Skin of body (tissue), 2 donors: ENCODE results near the gene P2RY8. TPM values are rescaled to one million over a fixed set of nuclear protein-coding genes. Genes with fewer than 3 reads are reported as not detected.
A peak's percentile ranks its signal among the peaks of the same experiment; 100 is the strongest.
"Not testable (repeated sequence)": the region's sequence is repeated elsewhere in the genome, so short reads cannot be mapped to it uniquely, and the experiment has no call there.

Source experiments
- DNase-seq: peaks from one replicate; lab custom pipeline; 2025; lab: John Stamatoyannopoulos, UW
- total RNA-seq: library from RNA; depleted of rRNA; stranded (reverse); fragments of >200 nt; gene quantifications from one replicate; pipeline ENCODE4 v1.2.3, GENCODE V29; 2014

The P2RY8 gene
- total RNA-seq, 1 donor from 2014 or later, result 0.99 TPM

DNA sequence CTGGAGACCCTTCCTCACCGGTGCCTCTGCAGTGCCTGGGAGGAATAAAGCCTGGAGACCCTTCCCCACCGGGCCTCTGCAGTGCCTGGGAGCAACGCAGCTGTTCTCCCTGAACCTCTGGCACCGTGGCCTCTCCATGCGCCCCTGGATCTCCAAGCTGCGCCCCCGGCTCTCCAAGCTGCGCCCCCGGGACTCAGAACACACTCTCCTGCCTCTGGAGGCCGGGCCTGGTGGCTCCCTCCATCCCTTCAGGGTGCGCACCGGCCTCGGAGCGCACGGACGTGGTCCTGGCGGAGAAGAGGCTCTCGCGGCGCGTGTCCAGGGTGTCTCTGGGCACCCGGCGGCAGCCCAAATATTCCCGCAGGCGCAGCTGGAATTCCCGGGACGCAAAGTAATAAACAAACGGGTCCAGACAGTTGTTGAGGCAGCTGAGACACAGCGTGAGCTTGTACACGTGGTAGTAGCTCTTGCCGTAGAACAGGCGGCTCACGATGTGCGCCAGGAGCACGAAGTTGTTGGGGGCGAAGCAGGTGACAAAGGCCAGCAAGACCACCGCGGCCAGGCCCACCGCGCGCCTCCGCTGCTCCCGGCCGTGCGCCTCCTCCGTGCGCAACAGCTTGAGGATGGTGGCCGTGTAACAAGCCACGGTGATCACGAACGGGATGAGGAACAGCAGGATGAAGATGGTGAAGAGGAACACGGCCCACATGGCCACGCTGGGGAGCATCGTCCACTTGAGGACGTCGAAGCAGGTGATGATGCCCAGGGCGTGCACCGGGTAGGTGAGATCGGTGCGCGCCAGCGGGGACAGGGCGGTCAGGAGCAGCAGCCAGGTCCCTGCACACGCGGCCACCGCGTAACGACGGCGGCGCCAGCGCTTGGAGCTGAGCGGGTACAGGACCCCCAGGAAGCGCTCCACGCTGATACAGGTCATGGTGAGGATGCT lies 71.4 kb downstream of the P2RY8 start:
- no peak for DNase-seq

DNA sequence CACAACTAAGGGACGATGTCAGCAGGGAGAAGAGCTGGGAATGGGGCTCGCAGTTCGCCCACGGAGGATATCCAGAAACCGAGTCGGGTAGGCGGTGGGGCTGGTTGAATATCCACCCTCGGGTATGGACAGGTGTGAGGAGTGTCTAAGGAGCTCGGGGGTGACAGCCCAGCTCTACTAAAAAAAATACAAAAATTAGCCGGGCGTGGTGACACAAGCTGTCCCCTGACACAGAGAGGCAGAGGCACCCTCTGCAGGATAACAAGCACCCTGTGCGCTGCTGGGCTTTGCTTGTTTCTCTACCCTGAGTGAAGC lies 72.1 kb downstream of the P2RY8 start:
- no peak for DNase-seq

DNA sequence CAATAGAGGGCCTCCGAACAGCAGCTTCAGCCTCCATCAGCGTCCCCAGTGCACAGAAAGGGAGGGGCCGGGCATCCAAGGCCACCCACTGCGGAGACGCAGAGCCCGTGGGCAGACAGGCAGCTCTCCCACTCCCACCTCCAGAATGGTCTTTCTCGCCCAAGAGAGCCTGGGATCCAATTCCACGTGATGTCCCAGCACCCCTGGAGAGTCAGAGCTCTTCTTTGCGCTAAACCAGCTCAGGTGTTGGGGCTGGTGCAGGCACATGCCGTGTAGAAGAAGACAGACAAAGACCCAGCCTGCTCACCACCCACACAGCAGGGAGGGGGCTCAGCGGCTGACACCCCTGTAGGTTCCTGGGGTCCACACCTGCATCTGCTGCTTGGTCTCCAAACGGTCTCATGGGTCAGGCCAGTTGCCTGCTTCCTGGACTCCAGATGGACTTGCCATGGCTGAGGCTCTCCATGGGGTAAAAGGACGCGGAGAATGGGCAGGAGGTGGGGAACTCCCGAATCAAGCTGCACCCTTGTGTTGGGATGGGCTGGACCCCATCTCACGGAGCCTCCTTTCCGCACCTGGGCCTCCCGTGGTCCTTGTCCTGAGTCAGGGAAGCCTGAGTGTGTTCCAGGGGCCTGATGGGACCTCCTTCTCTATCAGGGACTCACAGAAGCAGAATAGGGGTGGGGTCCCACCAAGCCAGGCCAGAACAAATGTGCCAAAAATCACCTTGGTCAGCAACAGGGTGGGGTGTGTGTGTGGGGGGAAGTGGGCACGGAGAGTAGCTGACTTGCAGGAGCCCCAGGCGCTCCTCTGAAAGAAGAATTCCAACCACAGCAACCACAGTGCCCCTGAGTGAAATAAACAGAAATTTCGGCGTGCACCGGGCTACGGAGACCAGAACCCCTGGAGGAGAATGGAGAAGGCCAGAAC lies 72.7 kb downstream of the P2RY8 start:
- no peak for DNase-seq

DNA sequence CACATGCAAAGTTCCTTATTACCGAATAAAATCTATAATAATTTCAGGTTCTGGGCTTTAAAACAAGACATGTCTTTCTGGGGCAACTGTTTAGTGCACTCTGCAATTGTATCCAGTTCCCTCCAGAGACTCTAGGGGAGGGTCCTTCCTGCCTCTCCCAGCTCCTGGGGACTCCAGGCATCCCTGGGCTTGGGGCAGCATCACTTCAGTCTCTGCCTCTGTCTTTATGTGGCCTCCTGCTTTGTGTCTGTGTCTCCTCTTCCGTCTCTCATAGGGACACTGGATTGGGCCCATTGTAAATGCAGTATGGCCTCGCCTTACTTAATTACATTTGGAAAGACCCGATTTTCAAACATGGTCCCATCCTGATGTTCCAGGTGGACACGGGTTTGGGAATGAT lies 73.4 kb downstream of the P2RY8 start:
- no peak for DNase-seq

DNA sequence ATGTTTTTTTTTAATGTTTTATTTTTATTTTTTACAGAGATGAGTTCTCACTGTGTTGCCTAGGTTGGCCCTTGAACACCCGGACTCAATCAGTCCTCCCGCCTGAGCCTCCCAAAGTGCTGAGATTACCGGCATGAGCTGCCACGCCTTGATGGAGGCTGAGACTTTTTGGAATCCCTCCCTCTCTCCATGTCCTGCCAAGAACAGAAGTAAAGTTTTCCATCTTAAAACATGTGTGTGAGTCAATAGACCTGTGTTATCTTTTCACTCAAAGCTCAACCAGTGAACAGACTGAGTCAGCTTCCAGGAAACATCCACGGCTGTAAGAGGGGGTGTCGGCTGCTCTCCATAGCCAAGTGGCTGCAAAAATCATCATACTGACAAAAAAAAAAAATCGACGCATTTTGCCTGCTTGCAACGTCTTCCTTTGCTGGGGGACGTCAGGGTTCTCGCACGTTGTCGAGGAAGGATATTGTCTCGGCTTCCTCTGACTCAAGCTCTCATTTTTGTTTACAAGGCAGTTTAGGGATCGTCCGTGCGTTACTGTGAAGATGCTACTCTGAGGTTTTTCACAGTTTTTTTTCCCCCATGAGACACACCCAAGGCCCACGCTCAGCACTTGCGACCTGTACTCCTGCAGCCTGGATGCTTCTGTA lies 74.3 kb downstream of the P2RY8 start:
- DNase-seq, result peak; percentile 11

DNA sequence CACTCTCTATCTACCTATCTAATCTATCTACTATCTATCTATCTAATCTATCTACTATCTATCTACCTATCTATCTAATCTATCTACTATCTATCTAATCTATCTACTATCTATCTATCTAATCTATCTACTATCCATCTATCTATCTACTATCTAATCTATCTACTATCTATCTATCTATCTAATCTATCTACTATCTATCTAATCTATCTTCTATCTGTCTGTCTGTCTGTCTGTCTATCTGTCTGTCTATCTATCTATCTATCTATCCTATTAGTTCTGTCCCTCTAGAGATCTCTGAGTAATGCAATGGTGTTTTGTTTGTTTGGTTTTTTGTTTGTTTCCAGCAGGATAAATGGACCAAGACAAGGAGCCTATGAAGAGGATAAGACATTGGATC lies 74.9 kb downstream of the P2RY8 start:
- no peak for DNase-seq

DNA sequence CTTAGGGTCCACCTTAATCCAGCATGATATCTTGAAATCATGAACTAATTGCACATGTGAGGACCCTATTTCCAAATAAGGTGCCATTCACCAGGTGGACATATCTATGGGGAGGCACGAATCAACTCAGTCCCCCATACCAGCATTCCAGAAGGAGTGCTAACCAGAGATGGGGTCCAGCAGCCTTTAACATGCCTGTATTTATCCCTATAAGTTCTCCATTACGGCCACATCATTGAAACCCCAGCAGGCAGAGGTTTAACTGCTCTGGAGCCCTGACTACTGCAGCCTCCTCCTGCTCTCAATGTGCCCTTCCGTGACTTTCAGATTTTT lies 81.1 kb downstream of the P2RY8 start:
- no peak for DNase-seq

DNA sequence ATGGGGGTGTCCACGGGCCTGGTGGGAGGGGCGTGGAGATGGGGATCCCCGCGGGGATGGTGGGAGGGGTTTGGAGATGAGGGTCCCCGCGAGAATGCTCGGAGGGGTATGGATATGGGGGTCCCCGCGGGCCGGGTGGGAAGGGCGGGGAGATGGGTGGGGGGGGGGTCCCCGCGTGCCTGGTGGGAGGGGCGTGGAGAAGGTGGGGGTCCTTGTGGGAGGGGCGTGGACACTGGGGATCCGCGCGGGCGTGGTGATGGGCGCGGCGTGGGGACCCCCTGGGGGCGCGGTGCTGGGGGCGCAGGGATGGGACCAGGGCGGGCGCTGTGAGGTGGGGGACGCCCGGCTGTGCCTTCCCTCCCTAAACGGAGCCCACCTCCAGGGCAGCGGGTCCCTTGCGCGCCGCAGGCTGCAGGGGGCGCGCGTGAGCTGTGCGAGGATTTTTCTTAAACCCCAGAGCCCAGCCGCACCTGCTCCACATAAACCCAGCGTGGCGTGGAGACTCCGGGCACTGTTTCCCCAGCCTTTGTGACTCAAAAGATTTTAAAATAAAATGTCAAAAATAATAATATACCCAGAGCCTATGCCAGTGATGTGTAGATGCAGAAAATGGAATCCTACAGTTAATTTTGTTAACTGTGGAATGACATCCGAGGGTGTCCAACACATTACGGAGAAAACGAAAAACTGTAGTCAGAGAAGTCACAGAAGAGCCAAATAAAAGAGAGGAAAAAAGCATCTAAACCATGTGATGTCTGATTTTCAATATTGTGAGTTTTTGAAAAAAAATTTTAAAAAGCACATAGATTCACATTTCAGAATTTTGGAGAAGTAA lies 82.8 kb downstream of the P2RY8 start:
- DNase-seq, result no peak

DNA sequence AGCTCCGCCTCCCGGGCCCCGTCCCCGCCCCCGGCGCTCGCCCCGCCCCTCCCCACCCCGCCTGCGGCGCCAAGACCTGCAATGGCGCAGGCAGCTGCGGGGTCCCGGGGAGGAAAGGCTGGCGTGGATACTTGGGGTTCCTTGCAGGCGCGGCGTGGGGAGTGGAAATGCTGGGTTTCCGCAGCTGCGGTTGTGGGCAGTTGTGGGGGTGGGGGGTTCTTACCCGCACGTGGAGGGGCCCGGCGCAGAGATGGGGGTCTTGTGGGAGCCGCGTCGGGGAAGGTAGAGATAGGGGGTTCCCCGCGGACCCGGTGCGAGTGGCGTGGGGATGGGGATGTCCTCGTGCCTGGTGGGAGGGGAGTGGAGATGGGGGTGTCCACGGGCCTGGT lies 83.6 kb downstream of the P2RY8 start:
- no peak for DNase-seq

DNA sequence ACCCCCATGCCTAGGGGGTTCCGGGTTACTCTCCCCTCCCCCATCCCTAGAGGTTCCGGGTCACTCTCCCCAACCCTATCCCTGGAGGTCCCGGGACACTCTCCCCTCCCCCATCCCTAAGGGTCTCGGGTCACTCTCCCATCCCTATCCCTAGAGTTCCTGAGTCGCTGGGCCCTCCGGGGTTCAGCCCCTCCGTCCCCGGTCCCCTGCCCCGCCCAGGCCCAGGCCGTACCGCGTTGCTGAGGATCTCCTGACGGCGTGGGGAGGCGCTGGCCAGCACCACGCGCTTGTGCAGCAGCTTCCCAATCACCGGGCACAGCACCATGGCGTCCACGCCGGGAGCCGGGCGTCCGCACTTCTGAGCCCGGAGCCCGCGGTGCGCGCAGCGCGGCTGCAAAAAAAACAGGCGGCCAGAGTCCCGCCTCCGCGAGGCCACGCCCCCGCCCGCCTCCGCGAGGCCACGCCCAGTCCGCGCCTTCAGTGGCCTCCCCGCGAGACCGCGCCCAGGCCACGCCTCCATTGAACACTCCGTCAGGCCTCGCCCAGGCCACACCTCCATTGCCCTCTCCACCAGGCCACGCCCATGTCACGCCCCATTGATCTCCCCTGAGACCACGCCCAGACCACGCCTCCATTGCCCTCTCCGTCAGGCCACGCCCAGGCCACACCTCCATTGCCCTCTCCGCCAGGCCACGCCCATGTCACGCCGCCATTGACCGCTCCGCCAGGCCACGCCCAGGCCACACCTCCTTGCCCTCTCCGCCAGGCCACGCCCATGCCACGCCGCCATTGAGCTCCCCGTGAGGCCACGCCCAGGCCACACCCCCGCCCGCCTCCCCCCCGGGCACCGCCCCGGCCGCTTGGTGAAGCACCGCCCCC lies 84.2 kb downstream of the P2RY8 start, which contains the start of gene ASMTL:
TSS of gene ASMTL (minus strand) at position 394 of the 879 bp plus-strand sequence. CDS start at position 325, 69 bp downstream.
- DNase-seq, result no peak

DNA sequence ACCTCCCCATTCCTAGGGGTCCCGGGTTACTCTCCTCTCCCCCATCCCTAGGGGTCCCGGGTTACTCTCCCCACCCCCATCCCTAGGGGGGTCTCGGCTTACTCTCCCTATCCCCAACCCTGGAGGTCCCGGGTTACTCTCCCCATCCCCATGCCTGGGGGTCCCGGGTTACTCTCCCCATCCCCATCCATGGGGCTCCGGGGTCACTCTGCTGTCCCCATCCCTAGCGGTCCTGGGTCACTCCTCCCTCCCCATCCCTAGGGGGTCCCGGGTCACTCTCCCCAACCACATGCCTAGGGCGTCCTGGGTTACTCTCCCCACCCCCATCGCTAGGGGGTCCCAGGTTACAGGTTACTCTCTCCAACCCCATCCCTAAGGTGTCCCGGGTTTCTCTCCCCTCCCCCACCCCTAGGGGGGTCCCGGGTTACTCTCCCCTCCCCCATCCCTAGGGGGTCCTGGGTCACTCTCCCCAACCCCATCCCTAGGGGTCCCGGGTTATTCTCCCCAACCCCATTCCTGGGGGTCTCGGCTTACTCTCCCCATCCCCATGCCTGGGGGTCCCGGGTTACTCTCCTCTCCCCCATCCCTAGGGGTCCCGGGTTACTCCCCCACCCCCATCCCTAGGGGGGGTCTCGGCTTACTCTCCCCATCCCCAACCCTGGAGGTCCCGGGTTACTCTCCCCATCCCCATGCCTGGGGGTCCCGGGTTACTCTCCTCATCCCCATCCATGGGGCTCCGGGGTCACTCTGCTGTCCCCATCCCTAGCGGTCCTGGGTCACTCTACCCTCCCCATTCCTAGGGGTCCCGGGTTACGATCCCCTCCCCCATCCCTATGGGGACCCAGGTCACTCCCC lies 85.1 kb downstream of the P2RY8 start:
- no peak for DNase-seq

DNA sequence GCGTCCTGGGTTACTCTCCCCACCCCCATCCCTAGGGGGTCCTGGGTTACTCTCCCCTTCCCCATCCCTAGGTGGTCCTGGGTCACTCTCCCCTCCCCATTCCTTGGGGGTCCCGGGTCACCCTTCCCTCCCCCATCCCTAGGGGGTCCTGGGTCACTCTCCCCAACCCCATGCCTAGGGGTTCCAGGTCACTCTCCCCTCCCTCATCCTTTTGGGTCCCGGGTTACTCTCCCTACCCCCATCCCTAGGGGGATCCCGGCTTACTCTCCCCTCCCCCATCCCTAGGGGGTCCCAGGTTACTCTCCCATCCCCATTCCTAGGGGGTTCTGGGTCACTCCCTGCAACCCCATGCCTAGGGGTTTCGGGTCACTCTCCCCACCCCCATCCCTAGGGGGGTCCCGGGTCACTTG lies 85.7 kb downstream of the P2RY8 start:
- DNase-seq, result no peak

DNA sequence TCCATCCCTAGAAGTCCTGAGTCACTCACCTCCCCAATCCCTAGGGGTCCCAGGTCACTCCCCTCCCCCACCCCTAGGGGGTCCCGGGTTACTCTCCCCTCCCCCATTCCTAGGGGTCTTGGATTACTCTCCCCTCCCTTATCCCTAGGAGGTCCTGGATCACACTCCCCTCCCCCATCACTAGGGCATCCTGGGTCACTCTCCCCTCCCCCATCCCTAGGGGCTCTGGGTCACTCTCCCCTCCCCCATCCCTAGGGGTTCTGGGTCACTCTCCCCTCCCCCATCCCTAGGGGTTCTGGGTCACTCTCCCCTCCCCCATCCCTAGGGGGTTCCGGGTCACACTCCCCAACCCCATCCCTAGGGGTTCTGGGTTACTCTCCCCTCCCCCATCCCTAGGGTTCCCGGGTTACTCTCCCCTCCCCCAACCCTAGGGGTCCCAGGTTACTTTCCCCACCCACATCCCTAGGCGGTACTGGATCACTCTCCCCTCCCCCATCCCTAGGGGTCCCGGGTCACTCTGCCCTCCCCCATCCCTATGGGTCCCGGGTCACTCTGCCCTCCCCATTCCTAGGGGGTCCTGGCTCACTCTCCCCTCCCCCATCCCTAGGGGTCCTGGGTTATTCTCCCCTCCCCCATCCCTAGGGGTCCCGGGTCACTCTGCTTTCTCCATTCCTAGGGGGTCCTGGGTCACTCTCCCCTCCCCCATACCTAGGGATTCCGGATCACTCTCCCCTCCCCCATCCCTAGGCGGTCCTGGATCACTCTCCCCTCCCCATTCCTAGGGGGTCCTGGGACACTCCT lies 86.4 kb downstream of the P2RY8 start:
- DNase-seq, result no peak

DNA sequence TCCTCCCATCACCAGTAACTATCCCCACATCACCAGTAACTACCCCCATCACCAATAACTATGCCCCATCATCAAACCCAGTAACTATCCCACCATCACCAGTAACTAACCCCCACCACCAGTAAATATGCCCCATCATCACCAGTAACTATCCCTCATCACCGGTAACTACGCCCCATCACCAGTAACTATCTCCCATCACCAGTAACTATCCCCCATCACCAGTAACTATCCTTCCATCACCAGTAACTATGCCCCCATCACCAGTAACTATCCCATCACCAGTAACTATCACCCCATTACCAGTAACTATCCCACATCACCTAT lies 87.2 kb downstream of the P2RY8 start:
- no peak for DNase-seq

DNA sequence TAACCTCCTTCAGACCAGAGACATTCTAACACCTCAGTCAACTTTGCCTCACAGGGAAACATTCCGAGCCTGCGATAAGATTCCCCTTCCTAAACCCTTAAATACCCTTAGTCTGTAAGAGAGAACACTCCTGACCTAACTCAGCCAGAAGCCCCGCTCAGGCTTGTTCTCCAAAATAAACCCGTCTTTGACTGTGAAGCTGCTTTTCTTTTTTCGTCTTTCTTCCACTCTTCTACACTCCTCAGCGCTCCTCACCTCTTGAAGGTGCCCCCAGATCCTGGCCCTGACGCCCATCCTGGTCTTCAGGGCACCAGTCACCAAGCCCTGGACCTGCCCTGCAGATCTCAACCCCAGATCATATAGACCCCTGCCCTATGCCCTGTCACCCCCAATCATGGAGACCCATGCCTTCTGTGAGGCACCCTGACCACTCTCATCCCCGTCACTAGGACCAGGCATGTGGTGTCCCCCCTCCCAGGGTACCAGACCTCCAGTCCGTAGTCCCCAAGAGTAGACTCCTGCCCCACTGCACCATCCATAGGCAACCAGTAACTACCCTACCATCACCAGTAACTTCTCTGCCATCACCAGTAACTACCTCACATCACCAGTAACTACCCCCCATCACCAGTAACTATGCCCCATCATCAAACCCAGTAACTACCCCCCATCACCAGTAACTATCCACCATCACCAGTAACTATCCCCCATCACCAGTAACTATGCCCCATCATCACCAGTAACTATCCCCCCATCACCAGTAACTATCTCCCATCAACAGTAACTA lies 87.8 kb downstream of the P2RY8 start:
- no peak for DNase-seq

DNA sequence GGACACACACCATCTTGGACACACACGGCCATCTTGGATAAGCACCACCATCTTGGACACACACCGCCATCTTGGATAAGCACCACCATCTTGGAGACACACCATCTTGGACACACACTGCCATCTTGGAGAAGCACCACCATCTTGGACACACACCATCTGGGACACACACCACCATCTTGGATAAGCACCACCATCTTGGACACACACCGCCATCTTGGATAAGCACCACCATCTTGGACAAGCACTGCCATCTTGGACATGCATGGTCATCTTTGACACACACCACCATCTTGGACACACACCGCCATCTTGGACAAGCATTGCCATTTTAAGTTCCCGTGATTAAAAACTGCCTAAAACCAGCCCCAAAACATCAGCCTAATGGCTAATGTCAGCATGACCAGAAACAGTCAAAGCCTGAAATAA lies 88.4 kb downstream of the P2RY8 start:
- DNase-seq, result not testable (repeated sequence)

DNA sequence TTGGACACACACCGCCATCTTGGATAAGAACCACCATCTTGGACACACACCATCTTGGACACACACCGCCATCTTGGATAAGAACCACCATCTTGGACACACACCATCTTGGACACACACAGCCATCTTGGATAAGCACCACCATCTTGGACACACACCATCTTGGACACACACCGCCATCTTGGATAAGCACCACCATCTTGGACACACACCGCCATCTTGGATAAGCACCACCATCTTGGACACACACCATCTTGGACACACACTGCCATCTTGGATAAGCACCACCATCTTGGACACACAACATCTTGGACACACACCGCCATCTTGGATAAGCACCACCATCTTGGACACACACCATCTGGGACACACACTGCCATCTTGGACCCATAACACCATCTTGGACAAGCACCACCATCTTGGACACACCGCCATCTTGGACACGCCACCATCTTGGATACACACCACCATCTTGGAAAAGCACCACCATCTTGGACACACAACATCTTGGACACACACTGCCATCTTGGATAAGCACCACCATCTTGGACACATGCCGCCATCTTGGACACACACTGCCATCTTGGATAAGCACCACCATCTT lies 88.9 kb downstream of the P2RY8 start:
- DNase-seq, result not testable (repeated sequence)
